ENCODE data around the gene ACTRT2.

Gene ACTRT2

DNA sequence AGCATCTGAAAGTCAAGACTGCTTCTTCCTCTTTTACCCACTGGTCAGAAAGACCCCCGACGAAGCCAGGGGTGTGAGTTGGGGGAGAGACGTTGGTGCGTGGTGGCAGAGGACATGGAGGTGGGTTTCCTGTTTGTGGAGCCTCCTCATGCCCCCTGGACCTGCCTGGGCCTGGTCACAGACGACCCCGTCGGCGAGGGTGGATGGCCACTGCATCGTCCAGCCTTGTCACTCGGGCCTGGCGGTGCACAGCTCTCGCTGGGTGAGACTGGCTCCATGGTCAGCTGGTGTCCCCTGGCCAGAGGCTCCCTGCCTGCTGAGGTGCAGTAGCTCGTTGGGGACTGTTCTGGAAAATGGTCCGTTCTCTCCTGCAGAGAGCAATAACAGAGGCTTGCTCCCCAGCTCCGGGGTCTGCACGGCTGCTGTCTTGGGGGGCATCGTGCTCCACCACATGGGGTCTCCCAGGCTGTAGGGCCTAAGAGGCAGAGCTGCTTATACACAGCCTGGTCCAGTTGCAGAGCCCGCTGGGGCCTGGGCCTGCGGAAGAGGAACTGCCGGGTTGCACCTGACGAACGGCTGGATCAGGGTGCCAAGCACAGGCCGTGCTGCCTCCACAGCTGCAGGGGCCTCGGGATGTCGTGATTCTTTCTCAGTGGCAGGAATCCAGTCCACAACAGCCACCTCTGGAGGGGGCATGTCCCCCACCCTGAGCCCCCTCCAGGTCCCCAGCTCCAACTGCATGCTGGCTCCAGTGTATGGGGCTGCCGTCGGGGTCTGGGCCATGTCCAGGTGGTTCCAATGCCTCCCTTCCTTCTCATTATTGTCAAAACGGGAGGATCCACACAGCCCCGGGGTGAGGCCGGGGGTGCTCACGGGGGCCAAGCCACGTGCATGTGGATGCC lies 18.0 kb upstream of the ACTRT2 start:
- no peak for DNase-seq (ENCODE audit: low read depth in 2 of 2)

DNA sequence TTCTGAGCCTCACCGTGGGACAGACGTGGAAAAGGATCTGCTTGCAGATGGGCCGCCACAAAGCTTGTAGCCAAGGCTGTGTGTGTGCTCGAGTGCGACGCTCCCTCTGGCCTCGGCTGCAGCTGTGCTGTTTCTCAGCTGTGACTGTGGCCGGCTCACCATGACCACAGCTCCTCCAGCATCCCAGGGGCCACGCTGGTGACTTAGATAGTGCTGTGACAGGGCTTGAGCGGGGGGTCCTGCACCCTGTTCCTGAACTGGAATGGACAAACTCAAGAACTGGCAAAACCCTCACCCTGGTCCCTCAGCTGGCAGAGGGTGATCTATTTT lies 17.4 kb upstream of the ACTRT2 start:
- DNase-seq (ENCODE audit: low read depth in 2 of 2): no peak

DNA sequence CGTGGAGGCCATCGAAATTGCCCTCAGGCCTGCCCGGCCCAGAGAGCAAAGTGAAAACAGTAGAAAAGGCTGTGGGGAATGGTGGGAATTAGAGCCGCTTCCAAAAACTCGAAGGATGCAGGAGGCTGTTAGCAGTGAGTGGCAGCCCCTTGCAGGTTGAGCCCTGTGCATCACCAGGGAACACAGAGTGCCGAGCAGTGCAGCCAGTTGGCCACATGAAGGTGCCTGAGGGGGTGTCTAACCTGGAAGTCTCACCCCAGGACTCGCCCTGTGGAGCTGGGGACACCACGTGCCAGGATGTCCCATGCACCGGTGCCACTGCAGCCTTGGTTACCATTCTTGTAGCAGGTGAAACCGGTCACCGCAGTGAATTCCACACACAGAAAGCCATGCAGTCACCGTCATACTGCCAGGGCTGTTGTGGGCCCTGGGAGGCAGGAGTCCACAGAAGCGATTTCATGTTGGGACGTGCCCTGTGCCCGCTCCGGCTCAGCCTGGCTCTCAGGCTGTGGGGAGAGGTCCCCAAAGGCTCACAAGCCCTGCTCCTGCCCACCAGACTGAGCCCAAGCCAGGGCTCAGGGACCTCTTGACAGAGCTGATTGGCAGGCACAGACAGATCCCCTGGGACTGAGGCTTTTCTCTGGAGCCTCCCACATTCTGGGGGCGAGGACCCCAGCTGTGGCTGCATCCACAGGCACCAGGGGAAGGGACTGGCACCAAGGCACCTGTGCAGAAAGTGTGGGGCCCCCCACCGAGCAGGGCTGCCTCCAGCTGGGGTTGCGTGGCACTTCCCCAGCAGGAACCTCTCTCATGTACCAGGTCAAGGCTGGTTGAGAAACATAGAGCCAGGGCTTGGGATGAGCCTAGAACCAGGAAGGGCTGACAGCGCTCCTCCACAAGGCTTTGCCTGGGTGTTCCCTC lies 16.7 kb upstream of the ACTRT2 start:
- no peak for DNase-seq (ENCODE audit: low read depth in 2 of 2)

DNA sequence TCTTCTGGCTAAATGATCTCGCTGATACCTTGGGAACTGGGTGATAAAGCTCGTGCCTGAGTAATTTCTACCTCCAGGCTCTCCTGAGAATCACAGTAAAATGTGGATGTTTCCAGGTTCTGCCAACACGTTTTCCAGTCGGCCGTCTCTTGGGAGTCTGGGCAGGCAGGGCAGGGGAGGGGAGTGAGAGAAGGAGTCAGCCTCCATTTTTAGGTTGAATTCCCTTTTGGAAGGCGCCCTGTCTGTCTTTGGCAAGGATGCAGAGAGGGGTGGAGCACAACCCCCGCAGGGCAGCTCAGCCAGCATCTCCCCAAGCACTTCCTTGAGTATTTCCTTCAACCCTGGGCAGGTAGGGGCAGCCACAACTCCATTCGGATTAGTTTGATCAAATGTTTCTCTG lies 15.5 kb upstream of the ACTRT2 start:
- no peak for DNase-seq (ENCODE audit: low read depth in 2 of 2)

DNA sequence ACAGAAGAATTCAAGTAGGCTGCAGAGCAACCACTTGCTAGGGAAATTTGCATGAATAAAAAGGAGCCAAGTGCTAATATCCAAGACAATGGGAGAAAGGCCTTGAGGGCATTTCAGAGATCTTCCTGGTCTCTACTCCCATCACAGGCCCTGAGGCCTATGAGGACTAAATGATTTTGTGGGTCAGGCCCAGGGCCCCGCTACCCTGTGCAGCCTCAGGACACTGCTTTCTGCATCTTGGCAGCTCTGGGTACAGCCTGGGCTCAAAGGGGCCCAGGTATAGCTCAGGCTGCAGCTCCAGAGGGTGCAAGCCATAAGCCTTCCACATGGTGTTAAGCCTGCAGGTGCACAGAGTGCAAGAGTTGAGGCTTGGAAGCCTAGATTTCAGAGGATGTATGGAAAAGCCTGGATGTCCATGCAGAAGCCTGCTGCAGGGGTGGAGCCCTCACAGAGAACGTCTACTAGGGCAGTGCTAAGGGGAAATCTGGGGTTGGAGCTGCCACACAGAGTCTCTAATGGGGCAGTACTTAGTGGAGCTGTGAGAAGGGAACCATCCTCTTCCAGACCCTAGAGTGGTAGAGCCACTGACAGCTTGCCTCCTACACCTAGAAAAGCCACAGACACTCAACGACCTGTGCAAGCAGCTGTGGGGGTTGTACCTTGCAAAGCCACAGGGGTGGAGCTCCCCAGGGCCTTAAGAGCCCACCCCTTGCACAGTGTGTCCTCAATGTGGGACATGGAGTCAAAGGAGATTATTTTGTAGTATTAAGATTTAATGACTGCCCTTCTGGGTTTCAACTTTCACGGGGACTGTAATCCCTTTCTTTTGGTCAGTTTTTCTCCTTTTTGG lies 13.7 kb upstream of the ACTRT2 start:
- DNase-seq (ENCODE audit: low read depth in 2 of 2): no peak

DNA sequence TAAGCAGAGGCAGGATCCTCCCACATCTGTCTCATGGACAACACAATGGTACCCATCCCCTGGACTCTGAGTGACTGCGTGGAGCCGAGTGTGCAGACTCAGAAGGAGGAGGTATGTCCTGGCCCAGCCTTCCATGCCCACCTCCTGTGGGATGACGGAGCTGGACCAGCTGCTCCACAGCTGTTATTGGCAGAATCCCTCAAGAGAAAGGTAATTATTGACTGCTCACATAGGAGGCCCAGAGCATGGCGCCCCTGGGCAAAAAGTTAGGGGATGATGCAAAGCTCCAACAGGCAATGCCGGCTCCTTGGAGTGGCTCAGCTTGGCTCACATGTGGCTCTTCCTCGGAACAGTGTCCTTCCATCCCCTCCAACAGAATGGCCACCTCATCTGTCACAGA lies 12.2 kb upstream of the ACTRT2 start:
- DNase-seq (ENCODE audit: low read depth in 2 of 2): no peak

DNA sequence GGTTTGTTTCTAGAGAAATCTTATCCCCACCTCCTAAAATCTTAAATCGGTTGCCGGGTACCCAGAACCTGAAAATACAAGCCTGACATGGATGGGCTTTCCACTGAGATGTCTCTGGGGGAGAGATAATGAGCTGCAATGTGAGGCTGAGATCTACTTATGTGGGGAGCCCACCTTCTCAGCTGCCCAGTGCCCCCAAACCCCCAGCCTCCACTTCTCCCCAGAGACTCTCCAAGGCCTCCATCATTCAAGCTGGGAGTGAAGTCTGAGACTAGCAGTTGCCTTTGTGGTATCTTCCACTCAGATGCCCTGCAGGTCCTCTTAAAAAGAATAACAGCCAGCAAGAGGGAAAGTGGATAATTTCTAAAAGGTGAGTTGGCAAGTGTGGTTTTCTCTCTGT lies 11.7 kb upstream of the ACTRT2 start:
- no peak for DNase-seq (ENCODE audit: low read depth in 2 of 2)

DNA sequence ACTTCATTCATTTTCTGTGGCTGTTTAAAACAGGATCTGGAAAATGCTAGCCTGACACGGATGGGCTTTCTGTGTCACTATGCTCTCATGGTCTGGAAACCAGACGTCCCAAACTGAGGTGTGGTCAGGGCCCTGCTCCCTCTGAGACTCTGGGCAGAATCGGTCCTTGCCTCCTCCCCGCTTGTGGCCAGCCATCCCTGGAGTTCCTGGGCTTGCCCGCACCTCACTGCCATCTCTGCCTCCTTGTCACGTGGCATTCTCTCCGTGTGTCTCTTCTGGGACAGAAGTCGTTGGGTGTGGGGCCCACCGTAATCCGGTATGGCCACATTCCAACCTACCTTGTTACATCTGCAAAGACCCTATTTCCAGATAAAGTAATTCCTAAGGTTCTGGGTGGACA lies 10.1 kb upstream of the ACTRT2 start:
- no peak for DNase-seq (ENCODE audit: low read depth in 2 of 2)

DNA sequence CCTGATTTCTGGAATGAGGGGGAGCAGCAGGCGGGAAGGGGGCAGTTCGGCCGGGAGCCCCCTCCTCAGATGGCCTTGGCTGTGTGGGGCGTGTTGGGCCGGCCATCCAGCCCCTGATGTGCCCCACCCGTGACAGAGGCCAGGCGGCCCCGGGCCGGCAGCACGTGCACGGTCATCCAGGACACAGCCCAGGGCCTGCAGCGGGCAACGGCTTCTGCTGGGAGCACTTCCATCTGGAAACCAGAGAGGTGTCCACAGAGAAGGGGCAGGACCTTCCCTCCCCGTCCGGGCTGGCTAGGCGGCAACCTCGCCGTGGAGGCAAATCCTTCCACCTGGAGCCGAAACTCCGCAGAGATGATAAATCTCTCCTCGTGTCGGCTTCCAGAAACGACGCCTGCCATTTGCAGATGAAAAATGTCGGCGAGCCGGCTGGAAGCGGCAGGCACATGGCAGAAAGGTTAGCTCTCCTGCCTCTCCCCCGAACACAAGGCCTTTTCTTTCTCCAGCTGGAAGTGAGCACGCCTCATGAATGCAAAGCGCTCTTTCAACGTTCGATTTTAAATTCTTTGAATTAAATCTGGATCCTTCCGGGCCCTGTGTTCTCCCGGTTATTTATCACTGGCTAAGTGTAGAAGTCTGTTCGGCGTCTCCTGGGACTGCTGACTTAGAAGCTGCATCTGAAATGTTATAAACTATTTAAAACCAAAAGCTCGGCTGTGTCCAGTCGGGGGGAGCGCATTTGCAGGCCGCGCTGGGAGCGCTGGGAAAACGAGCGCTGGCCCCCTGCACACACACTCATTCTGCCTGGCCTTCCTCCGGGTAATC lies 9.4 kb upstream of the ACTRT2 start:
- no peak for DNase-seq (ENCODE audit: low read depth in 2 of 2)

DNA sequence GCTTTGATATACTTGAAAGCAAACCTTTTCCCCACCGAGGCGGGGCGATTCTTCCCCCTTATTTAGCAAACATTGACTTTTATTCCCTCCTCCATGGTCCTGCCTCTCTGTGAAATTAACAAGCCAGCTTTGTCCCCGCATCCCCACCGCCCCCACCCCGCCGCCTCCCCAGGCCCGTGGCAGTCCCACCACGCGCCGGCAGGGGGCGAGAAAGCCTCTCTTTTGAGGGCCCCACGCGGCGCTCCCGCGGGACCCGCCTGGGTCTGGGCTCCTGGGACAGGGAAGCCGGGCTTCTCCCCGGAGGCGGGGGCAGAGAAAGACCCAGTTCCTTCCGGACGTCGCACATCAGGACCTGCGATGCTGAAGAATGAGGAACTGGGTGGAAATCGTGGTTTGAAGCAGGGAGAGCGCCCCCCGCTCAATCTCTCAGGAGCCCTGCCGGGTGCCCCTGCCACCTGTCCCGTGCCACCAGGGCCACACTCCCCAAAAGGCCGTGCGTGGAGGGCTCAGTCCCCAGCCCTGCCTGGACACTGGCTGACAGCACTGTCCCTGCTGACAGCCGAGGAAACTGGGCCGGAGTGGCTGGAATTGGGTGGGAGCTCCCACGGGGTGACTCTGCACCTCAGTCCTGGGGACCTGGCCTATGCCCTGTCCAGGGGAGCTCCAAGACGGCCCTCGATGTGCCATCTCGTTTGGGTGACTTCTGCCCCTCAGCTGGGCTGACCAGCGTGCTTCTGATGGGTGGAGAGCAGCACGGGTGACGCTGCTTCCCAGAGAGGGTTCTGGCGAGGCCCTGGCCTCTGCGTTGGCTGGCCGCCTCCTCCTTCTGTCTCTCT lies 8.6 kb upstream of the ACTRT2 start:
- peak; percentile 8 to 14 for DNase-seq (ENCODE audit: low read depth in 2 of 2)

DNA sequence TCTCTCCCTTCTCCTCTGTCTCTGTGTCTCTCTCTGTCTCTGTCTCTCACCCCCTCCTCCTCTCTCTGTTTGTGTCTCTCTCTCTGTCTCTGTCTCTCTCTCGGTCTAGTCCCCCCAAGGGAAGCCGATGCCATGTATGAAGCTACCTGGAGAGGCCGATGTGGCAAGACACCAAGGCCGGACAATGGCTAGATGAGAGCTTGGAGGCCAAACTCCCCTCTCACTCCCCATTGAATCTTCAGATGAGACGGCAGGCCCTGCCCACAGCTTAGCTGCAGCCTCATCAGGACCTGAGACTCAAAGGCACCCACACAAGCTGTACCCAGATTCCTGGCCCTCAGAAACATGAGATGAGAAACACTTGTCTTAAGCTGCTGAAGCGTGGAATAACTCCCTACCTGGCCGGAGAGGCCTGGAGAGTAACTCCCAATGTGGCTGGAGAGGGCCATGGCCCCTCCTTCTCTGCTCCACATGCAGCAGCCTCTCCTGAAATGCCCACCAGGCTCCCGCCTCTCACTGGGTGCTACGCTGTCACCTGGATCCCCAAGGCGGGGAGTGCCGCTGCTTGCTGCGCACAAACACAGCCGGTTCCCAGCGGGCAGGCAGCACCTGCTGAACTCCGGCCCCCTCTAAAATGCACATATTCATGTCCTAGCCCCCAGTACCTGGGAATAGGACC lies 7.8 kb upstream of the ACTRT2 start:
- DNase-seq (ENCODE audit: low read depth in 2 of 2): no peak

DNA sequence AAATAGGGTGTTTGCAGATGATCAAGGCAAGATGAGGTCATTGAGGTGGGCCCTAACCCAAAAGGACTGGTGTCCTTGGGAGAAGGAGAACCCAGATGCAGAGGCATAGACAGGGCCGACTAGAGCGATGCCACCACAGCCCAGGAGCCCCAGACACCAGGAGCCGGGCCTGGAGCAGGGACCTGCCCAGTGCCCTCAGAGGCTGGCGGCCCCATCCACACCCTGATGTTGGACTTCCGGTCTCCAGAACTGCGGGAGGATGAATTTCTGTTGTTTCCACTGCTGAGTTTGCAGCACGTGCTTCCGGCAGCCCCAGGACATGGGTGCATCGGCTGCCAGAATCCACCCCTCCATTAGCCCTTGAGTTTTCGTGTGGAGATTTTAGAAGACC lies 7.2 kb upstream of the ACTRT2 start:
- no peak for DNase-seq (ENCODE audit: low read depth in 2 of 2)

DNA sequence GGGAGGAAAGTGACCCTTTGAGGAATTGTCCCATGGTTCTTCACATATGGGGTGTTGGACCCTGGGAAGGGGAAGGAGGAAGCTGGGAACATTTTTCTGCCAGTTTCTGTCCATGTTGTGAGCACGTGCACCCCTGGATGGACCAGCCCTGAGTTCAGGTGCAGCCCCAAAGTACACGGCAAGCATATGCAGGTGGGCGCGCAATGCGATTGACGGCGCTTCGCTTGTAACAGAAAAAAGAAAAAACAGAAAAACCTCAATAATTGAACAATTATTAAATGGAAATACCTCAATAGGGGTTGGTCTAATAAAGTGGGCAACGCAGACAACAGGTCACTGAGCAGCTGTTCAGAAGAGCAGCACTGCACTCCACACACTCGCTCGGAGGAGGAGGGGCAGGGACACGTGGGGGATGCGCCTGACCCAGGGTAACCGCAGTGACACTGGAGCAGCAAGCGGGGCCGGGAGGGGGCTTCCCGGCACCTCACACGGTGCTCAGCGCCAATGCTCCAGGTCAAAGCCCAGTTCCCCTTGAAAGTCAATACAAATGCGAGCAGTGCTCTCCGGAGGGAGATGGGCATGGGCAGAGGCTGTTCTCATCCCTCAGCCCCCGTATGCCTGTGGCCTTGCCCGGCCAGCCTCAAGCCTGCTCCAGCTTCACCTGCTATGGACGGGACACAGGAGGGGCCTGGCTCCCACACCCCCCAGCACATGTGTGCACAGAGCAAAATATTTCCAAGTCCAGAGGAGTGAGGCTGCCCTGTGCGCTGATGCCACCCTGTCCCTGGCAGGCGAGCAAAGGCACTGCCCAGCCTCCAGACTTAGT lies 6.6 kb upstream of the ACTRT2 start:
- no peak for DNase-seq (ENCODE audit: low read depth in 2 of 2)

DNA sequence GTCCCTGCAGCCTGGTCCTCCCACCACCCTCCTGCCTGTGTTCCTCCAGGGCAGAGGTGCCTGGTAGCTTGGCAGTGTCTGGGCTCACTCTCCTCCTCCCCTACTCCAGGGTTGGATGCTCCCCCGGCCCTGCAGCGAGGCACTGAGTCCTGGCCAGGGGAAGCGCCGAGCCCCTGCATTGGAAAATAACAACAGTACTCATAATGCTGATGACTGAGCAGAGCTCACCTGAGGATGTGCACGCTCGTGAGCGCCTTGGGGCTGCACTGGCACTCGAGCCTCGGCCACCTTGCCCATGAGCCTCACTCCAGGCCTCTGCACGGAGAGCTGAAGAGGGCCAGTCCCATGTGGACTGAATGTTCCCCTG lies 6.0 kb upstream of the ACTRT2 start:
- DNase-seq (ENCODE audit: low read depth in 2 of 2): no peak

DNA sequence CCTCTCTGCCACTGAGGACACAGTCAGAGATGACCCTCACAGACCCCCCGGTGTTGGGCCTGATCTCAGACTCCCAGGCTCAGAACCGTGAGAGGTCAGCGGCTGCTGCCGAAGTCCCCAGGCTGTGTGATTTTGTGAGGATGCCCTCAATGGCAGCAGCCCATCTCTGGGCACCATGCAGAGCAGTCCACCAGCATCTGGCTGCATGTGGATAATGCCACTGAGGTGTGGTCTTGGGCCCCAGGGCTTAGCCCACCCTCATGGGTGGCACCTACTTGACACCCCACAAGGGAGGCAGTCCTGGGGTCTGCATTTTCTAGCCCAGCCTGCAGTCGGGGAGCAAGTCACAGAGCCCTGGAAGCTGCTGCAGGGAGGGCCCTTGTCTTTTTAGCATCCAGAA lies 5.5 kb upstream of the ACTRT2 start:
- DNase-seq (ENCODE audit: low read depth in 2 of 2): no peak

DNA sequence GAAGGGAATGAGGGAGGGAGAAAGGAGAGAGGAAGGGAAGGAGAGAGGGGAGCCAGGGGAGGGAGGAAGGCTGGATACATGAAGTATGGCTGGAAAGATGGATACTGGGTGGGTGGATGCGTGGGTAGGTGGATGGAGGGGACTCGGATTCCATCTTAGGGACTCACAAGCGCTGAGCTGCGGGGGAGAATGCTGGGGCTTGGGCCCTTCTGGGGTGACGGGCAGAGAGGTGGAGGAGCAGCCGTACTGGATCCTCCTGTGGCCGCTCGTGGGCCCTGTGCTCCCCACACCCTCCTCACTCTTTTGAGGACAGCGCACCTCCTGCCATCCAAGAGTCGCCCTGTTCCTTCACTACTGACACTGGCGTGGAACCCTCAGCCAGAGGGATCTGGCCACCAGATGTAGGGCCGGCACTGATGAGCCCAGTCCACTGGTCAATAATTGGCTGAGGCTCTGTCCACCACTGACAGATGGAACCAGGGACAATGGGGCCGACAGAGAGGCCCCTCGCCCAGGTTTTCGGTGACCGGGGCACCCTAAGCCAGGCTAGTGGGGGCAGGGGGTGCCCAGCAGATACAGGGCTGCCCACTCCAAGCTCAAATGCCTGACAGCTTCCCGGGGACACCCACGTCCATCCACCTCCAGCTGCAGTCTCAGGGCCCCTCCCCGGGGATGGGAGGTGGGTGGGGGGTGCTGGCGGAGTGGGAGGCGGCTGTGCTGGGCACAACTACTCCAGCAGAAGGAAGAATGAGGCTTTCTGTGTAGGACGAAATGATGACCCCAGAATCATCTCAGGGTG lies 4.4 kb upstream of the ACTRT2 start:
- no peak for DNase-seq (ENCODE audit: low read depth in 2 of 2)

DNA sequence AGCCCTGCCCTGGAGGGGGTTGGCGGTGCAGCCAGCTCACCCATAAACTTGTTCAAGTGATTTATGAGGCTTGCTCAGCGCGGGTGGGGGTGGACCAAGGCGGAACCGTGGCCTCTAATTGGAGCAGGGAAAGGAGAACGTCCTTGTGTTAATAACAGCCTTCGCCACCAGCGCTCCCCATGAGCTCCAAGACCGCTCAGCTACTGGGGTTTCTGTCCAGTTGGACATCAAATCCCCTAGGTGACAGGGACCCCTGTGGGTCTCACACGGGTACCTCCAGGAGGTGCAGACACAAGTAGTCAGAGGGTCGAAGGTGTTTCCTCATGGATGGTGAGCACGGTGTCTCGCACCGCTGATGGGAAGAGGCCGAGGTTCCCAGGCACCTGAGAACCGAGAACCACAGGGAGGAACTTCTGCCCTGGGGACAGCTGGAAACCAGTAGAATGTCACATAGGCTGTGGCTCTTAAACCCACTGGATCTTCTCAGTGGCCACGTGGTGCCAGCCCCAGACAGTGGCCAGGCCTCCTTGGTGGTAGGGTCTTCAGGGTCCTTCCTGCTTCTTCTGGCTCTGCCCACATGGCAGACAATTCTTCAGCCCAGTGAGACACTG lies 3.7 kb upstream of the ACTRT2 start:
- DNase-seq (ENCODE audit: low read depth in 2 of 2): no peak

DNA sequence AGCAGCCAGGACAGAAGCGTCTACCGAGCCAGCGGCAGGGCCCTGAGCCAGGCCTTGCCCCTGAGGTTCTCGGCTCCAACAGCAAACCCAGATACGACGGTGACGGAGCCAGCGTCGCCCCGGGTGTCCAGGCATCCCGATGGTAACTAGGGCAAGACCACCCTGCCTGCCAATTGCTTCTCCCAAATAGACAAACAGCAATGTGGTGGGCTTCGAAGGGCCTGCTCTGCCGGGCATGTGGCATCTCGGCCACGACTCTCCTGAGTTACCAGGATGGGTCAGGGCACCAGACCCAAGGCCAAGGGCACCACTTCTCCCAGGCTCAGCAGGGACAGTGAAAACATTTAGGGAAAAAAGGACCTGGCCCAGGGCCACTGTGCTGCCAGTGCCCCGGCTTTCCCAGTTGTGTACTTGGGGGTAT lies 3.2 kb upstream of the ACTRT2 start:
- no peak for DNase-seq (ENCODE audit: low read depth in 2 of 2)
